Measurements from ENCODE around the gene SCRN1. TPM values are rescaled to one million over a fixed set of nuclear protein-coding genes. Genes with fewer than 3 reads are reported as not detected.

The SCRN1 gene
- total and polyA plus RNA-seq, 7 donors, result 0.80 to 6.7 (median 2.6) TPM

- no peak overlapping the region for H3K4me3 ChIP-seq
- intact Hi-C loops (cut with DNase I), result no loop called here
- H3K36me3 ChIP-seq (ENCODE audit: insufficient read depth in 1 of 2, low read depth in 1 of 2), result no peaks in the 10 kb centered on the region
- no peaks in the 10 kb centered on the region for H3K4me1 ChIP-seq
- no peaks in the 10 kb centered on the region for H3K9me3 ChIP-seq
- 52 to 59% (median 53%) methylated on average over 8 of the region's 8 CpGs for WGBS, 3 donors
- H3K27ac ChIP-seq, result no peak overlapping the region
- TF ChIP-seq CTCF (IDR thresholded peaks at IDR 0.05), result no peak
- DNase-seq (no peak), ATAC-seq (no peak)
- H3K27me3 ChIP-seq (ENCODE audit: insufficient read depth in 3 of 3, low read length in 2 of 3), result no peaks in the 10 kb centered on the region
These were observed 38.4 kb downstream of the SCRN1 start for GRCh38 chr7:29951206-29951605.

- 94 to 96% (median 96%) methylated on average over 8 of the region's 8 CpGs for WGBS, 3 donors
- H3K27me3 ChIP-seq (ENCODE audit: insufficient read depth in 3 of 3, low read length in 2 of 3), result no peaks in the 10 kb centered on the region
These were observed 39.1 kb downstream of the SCRN1 start for GRCh38 chr7:29950480-29950879.

GRCh38 chr7:29948587-29948986 is 41.0 kb downstream of the SCRN1 start:
- H3K4me1 ChIP-seq, result no peaks in the 10 kb centered on the region
- intact Hi-C loops (cut with DNase I), result no loop called here
- WGBS, 3 donors, result 75 to 83% (median 78%) methylated on average over 2 of the region's 2 CpGs
- TF ChIP-seq CTCF (IDR thresholded peaks at IDR 0.05), result no peak
- DNase-seq (no peak), ATAC-seq (no peak)
- H3K36me3 ChIP-seq (ENCODE audit: insufficient read depth in 1 of 2, low read depth in 1 of 2), result no peaks in the 10 kb centered on the region
- H3K4me3 ChIP-seq, result no peak overlapping the region
- no peaks in the 10 kb centered on the region for H3K27me3 ChIP-seq (ENCODE audit: insufficient read depth in 3 of 3, low read length in 2 of 3)
- no peaks in the 10 kb centered on the region for H3K9me3 ChIP-seq
- H3K27ac ChIP-seq, result no peak overlapping the region

More at GRCh38 chr7:29950480-29950879, 39.1 kb downstream of the SCRN1 start:
- DNase-seq (no peak), ATAC-seq (no peak)
- Histone ChIP-seq H3K4me3 (no peak overlapping the region), H3K27ac (no peak overlapping the region), H3K36me3 (ENCODE audit: insufficient read depth in 1 of 2, low read depth in 1 of 2) (no peaks in the 10 kb centered on the region), H3K4me1 (no peaks in the 10 kb centered on the region), H3K9me3 (no peaks in the 10 kb centered on the region)
- no peak for TF ChIP-seq CTCF (IDR thresholded peaks at IDR 0.05)
- intact Hi-C loops (cut with DNase I), result no loop called here

- Histone ChIP-seq H3K9me3 (no peaks in the 10 kb centered on the region), H3K27me3 (ENCODE audit: insufficient read depth in 3 of 3, low read length in 2 of 3) (no peaks in the 10 kb centered on the region), H3K27ac (no peak overlapping the region), H3K4me1 (no peaks in the 10 kb centered on the region), H3K36me3 (ENCODE audit: insufficient read depth in 1 of 2, low read depth in 1 of 2) (no peaks in the 10 kb centered on the region), H3K4me3 (no peak overlapping the region)
- peak in 1 of 4 donors; percentile 65 for ATAC-seq
- intact Hi-C loops (cut with DNase I), result no loop called here
- WGBS, 3 donors, result 83 to 90% (median 85%) methylated on average over 5 of the region's 5 CpGs
- DNase-seq, result no peak
- peak; percentile 24 for TF ChIP-seq CTCF (IDR thresholded peaks at IDR 0.05)
These were observed 43.0 kb downstream of the SCRN1 start for GRCh38 chr7:29946428-29947186.

All from psoas muscle (tissue), 8 donors.